Nephron progenitor cell (in vitro differentiated cells): ENCODE results near the gene EYA3.

Experiments used
- DNase-seq: peaks from one replicate; pipeline ENCODE4 v3.0.0; 2021
- H3K27ac Mint-ChIP-seq: 2 replicates; pipeline ENCODE4 v1.8.0; 2021; ENCODE audit warnings: mild to moderate bottlenecking, moderate library complexity, mixed read lengths
- H3K27me3 Mint-ChIP-seq: 2 replicates; pipeline ENCODE4 v1.8.0; 2021; ENCODE audit warnings: mild to moderate bottlenecking, low read depth, mixed read lengths; ENCODE audit not compliant: poor library complexity
- H3K36me3 Mint-ChIP-seq: 2 replicates; pipeline ENCODE4 v1.8.0; 2021; ENCODE audit warnings: low read depth, mixed read lengths
- H3K4me1 Mint-ChIP-seq: 2 replicates; pipeline ENCODE4 v1.8.0; 2021; ENCODE audit warnings: mixed read lengths
- H3K4me3 Mint-ChIP-seq: 2 replicates; pipeline ENCODE4 v1.8.0; 2021; ENCODE audit warnings: mild to moderate bottlenecking, moderate library complexity, mixed read lengths
- H3K9me3 Mint-ChIP-seq: 2 replicates; pipeline ENCODE4 v1.8.0; 2021; ENCODE audit warnings: mild to moderate bottlenecking, moderate library complexity, mixed read lengths
- TF ChIP-seq, protein P1 (sequence below): fragments of 200-600 bp; sonication (generic); IDR thresholded peaks from 2 replicates; pipeline ENCODE4 v1.5.0; 2021; ENCODE audit warnings: antibody characterized with exemption

The EYA3 gene

DNA sequence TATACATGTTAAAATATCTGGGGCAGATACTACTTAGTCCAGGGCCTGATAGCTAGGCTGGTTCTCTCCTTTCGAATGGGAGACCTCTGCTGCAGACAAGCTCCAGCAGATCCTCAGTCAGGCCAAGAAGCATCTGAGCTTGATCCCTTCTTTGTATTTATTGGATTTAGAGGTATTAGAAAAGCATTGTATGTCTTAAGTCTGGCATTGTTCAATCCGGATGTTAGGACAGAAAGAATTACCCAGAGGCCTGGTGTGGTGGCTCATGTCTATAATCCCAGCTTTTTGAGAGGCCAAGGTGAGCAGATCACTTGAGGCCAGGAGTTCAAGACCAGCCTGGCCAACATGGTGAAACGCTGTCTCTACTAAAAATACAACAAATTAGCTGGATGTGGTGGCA is 21.2 kb upstream of the EYA3 start:
- no peak for DNase-seq
- Mint-ChIP-seq H3K27ac (no peak overlapping the region), H3K27me3 (peaks cover 18% of the 10 kb centered on the region), H3K36me3 (no peaks in the 10 kb centered on the region), H3K9me3 (no peaks in the 10 kb centered on the region), H3K4me1 (peaks cover 8% of the 10 kb centered on the region), H3K4me3 (no peak overlapping the region)
- TF ChIP-seq, protein P1, sequence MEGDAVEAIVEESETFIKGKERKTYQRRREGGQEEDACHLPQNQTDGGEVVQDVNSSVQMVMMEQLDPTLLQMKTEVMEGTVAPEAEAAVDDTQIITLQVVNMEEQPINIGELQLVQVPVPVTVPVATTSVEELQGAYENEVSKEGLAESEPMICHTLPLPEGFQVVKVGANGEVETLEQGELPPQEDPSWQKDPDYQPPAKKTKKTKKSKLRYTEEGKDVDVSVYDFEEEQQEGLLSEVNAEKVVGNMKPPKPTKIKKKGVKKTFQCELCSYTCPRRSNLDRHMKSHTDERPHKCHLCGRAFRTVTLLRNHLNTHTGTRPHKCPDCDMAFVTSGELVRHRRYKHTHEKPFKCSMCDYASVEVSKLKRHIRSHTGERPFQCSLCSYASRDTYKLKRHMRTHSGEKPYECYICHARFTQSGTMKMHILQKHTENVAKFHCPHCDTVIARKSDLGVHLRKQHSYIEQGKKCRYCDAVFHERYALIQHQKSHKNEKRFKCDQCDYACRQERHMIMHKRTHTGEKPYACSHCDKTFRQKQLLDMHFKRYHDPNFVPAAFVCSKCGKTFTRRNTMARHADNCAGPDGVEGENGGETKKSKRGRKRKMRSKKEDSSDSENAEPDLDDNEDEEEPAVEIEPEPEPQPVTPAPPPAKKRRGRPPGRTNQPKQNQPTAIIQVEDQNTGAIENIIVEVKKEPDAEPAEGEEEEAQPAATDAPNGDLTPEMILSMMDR, result no peak

DNA sequence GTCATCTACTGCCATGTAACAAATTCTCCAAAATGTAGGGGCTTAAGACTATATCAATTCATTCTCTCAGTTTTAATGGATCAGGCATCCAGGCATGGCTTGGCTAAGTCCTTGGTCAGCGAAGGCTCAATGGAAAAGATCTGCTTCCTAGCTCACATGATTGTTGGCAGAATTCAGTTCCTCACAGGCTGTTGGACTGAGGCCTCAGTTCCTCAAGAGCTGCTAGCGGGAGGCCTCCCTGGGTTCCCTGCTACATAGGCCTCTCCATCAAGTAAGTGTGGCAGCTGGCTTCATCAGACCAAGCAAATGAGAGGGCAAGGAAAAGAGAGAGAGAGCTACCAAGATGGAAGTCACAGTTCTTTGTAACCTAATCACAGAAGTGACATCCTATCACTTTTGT is 19.6 kb upstream of the EYA3 start:
- H3K4me1 Mint-ChIP-seq, result peaks cover 13% of the 10 kb centered on the region
- TF ChIP-seq, protein P1, result no peak
- H3K9me3 Mint-ChIP-seq, result no peaks in the 10 kb centered on the region
- H3K27ac Mint-ChIP-seq, result no peak overlapping the region
- DNase-seq, result no peak
- H3K27me3 Mint-ChIP-seq, result peaks cover 17% of the 10 kb centered on the region
- no peaks in the 10 kb centered on the region for H3K36me3 Mint-ChIP-seq
- H3K4me3 Mint-ChIP-seq, result no peak overlapping the region

DNA sequence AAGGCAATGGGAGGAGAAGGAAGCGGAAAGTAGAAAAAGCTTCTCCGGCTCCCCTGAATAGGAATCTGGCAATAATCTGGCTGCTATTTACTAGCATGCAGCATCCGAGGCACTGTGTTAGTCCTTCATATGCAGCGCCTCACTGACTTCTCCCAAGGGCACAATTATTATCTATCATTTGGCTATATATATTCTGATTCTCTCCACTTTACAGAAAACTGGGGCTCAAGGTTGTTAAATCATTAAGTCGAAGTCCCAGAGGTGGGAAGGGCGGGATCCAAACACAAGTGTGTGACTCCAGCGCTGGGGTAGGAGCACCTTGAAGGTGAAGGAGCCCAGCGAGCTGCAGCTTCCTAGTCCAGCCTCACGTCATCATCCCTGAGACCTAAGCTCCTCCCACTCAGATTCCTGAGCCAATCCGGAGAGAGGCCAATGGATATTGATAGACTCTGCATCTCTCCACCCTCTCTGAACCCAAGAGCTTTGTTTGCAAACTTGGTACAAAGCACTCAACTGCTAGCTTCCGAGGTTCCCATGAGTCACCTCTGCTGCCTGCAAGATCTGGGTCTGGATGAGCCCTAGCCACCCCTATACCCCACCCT is 16.6 kb upstream of the EYA3 start:
- H3K4me1 Mint-ChIP-seq, result peaks cover 13% of the 10 kb centered on the region
- peak overlapping the region; percentile 59 for H3K4me3 Mint-ChIP-seq
- no peaks in the 10 kb centered on the region for H3K9me3 Mint-ChIP-seq
- no peaks in the 10 kb centered on the region for H3K36me3 Mint-ChIP-seq
- no peaks in the 10 kb centered on the region for H3K27me3 Mint-ChIP-seq
- H3K27ac Mint-ChIP-seq, result no peak overlapping the region
- TF ChIP-seq, protein P1, result no peak
- DNase-seq, result peak; percentile 19

DNA sequence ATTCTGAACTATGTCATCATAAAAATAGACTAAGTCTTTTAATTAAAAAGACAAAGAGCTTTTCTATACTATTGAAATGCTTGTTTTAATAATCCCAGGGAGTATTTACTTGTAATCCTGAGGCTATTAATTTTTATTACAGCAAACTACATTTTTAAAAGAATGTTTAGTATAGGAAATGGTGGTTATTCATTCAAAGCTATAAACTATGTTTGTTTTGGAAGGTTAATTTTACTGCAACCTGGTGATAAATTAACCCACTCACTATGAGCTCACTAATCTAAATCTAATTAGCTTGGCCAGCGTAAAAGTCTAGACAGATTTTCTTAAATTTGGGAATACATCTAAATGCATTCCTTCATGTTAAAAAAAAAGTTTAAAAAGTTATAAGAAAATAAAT is 13.8 kb upstream of the EYA3 start:
- H3K36me3 Mint-ChIP-seq, result no peaks in the 10 kb centered on the region
- H3K27ac Mint-ChIP-seq, result no peak overlapping the region
- peaks cover 13% of the 10 kb centered on the region for H3K4me1 Mint-ChIP-seq
- no peak for DNase-seq
- no peak overlapping the region for H3K4me3 Mint-ChIP-seq
- TF ChIP-seq, protein P1, result no peak
- H3K9me3 Mint-ChIP-seq, result no peaks in the 10 kb centered on the region
- peaks cover 2% of the 10 kb centered on the region for H3K27me3 Mint-ChIP-seq

DNA sequence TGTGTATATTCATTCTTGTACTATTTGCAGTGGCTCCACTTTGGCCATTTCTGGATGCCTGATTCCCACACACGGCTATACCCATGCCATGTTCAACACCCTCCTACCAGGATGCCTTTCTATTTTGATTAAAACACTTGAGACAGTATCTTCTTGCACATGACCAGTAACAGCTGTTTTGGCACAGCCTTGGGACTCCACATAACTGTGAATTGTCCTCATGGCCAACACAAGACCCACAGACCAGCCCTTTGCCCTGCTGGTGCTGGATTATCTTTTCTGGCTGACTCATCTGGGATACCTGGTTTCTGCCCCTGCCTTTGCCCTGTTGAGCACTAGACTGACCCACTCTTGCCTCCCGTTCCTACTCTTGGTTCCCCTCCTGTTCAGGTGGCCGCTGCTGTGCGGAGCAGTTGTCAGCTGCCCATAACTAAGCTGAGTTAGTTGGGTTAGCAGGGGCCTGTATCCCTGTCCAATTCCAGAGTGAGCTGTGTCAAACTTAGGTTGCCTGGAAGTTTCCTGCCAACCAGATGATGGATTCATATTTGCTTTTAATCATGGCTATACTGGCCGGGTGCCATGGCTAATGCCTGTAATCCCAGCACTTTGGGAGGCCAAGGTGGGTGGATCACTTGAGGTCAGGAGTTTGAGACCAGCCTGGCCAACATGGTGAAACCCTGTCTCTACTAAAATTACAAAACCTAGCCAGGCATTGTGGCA is 10.8 kb upstream of the EYA3 start:
- TF ChIP-seq, protein P1, result no peak
- DNase-seq, result no peak
- Mint-ChIP-seq H3K27me3 (peaks cover 19% of the 10 kb centered on the region), H3K36me3 (no peaks in the 10 kb centered on the region), H3K9me3 (no peaks in the 10 kb centered on the region), H3K4me1 (peaks cover under 1% of the 10 kb centered on the region), H3K4me3 (no peak overlapping the region), H3K27ac (no peak overlapping the region)

DNA sequence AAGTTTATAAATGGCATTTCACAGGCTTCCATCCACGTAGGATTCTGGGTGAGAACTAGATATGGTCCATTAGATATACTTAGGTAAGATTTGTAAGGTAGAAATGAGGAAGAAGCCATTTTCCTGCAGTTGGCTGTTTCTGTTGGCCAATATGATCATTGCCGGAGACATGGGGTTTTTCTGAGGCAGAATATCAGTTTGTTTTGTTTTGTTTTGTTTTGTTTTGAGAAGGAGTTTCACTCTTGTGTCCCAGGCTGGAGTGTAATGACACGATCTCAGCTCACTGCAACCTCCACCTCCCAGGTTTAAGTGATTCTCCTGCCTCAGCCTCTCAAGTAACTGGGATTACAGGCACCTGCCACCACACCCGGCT is 8.7 kb upstream of the EYA3 start:
- Mint-ChIP-seq H3K4me3 (no peak overlapping the region), H3K9me3 (no peaks in the 10 kb centered on the region), H3K4me1 (no peaks in the 10 kb centered on the region), H3K36me3 (no peaks in the 10 kb centered on the region), H3K27me3 (peaks cover 24% of the 10 kb centered on the region), H3K27ac (no peak overlapping the region)
- DNase-seq, result no peak
- TF ChIP-seq, protein P1, result no peak
